Right lobe of liver (tissue), 6 donors: ENCODE data around the gene HS1BP3. TPM values are rescaled to one million over a fixed set of nuclear protein-coding genes. Genes with fewer than 3 reads are reported as not detected.
A peak's percentile ranks its signal among the peaks of the same experiment; 100 is the strongest.

Experiments
- ATAC-seq, 4 donors: fragments of 200-7000 bp; cut with Tn5 transposase; one replicate each; pipeline ENCODE4 v1.9.1; 2020; ENCODE audit warnings: mild to moderate bottlenecking in 4 of 4, moderate library complexity in 4 of 4
- DNase-seq, 3 donors: peaks; one replicate each; pipeline ENCODE4 v3.0.0-alpha.2; 2020
- H3K27ac ChIP-seq, 3 donors: fragments of 200-600 bp; one replicate each; pipeline ENCODE4 v1.8.0; 2022
- H3K27me3 ChIP-seq, 2 donors: fragments of 200-600 bp; one replicate each; pipeline ENCODE4 v1.8.0; 2022
- H3K36me3 ChIP-seq, 4 donors: fragments of 200-600 bp; sonication (generic) in 1 of 4; one replicate each; pipeline versions ENCODE4 v1.5.1 to v1.8.0; 2017 to 2022; ENCODE audit warnings: control low read depth in 1 of 4
- H3K4me1 ChIP-seq, 4 donors: fragments of 200-600 bp; sonication (generic) in 1 of 4; one replicate each; pipeline versions ENCODE4 v1.5.1 to v1.8.0; 2017 to 2022; ENCODE audit warnings: control low read depth in 1 of 4
- H3K4me3 ChIP-seq, 3 donors: fragments of 200-600 bp; one replicate each; pipeline ENCODE4 v1.8.0; 2022
- H3K9me3 ChIP-seq, 4 donors: fragments of 200-600 bp; sonication (generic) in 1 of 4; one replicate each; pipeline versions ENCODE4 v1.5.1 to v1.8.0; 2017 to 2022; ENCODE audit warnings: control low read depth in 1 of 4
- CTCF ChIP-seq, 4 donors: fragments of 200-600 bp in 3 of 4; fragments of 450-650 bp in 1 of 4; IDR thresholded peaks; one replicate each; pipeline versions ENCODE4 v1.5.1 to v1.8.0; 2016 to 2022; ENCODE audit warnings: antibody characterized with exemption in 4 of 4, mild to moderate bottlenecking in 2 of 4
- POLR2A ChIP-seq: fragments of 450-650 bp; IDR thresholded peaks from one replicate; pipeline ENCODE4 v1.6.1; 2017; ENCODE audit warnings: antibody characterized with exemption, mild to moderate bottlenecking
- WGBS: methylation state at CpG from one replicate; pipeline ENCODE4 v1.1.6; 2018; ENCODE audit warnings: low coverage, low lambda C conversion rate; ENCODE audit not compliant: insufficient coverage; ENCODE audit errors: missing lambda C conversion rate; 5-methylcytosine and 5-hydroxymethylcytosine counted together
- intact Hi-C, 2 donors: fragments of 100-400 bp; cut with DNase I; formaldehyde crosslinking; loops; one replicate each; pipeline versions ENCODE4 v1.11.2 to v1.14.1; 2022
- total RNA-seq, 6 experiments: library from RNA; depleted of rRNA in 2 of 6; stranded (reverse); fragments of >200 nt in 2 of 6; fragmentation: NEBNext Ultra II Directional in 3 of 6; extraction: Animal tissue kit (Norgen Biotek cat#: 25700) in 3 of 6; gene quantifications; one replicate each; pipeline versions ENCODE4 v1.1.0 to v1.2.4, GENCODE V29; 2016 to 2023
- donor health status: DM: no; HTN: yes; CAD: no.
- donor health status: DM: no; HTN: no; CAD: no.
- donor health status: DM: no; HTN: no; CAD: no.
- donor health status: DM: no; HTN: yes; CAD: no.
- donor health status: DM: no; HTN: yes; CAD: no.

Gene HS1BP3
- total RNA-seq, 6 experiments from 2014 or later = 17.5 to 34.7 (median 20.2) TPM

- no CpG with 5 or more reads among the region's 5 CpGs for WGBS
- DNase-seq (no peak), ATAC-seq (no peak)
- no peak overlapping the region for H3K4me3 ChIP-seq
- intact Hi-C loops = no loop called here
- H3K36me3 ChIP-seq = no peaks in the 10 kb centered on the region
- no peaks in the 10 kb centered on the region for H3K27me3 ChIP-seq
- no peaks in the 10 kb centered on the region for H3K9me3 ChIP-seq
- TF ChIP-seq POLR2A (no peak), CTCF (IDR thresholded peaks at IDR 0.05) (no peak)
- peak overlapping the region; percentile 1 to 47 (median 36) for H3K27ac ChIP-seq
- peaks cover 0 to 40% (median 16%) of the 10 kb centered on the region in 4 donors for H3K4me1 ChIP-seq
Measured at GRCh38 chr2:20575414-20575813, 75.5 kb downstream of the HS1BP3 start.

- Histone ChIP-seq H3K27ac (peak overlapping the region; percentile 1 to 47 (median 36)), H3K36me3 (no peaks in the 10 kb centered on the region), H3K4me1 (peaks cover 0 to 40% (median 16%) of the 10 kb centered on the region in 4 donors), H3K27me3 (no peaks in the 10 kb centered on the region), H3K4me3 (no peak overlapping the region), H3K9me3 (no peaks in the 10 kb centered on the region)
- DNase-seq (no peak), ATAC-seq (no peak)
- 93% methylated on average over 4 of the region's 6 CpGs for WGBS
- TF ChIP-seq CTCF (IDR thresholded peaks at IDR 0.05) (no peak), POLR2A (no peak)
- intact Hi-C loops = no loop called here
Measured at GRCh38 chr2:20574930-20575329, 76.0 kb downstream of the HS1BP3 start.

- 80% methylated on average over 1 of the region's 5 CpGs for WGBS
- intact Hi-C loops = no loop called here
- no peaks in the 10 kb centered on the region for H3K27me3 ChIP-seq
- H3K4me3 ChIP-seq = no peak overlapping the region
- TF ChIP-seq POLR2A (no peak), CTCF (IDR thresholded peaks at IDR 0.05) (no peak)
- DNase-seq (no peak), ATAC-seq (no peak)
- no peaks in the 10 kb centered on the region for H3K36me3 ChIP-seq
- H3K4me1 ChIP-seq = peaks cover 0 to 40% (median 16%) of the 10 kb centered on the region in 4 donors
- peak overlapping the region in 2 of 3 donors; percentile 36 to 47 for H3K27ac ChIP-seq
- H3K9me3 ChIP-seq = no peaks in the 10 kb centered on the region
Measured at GRCh38 chr2:20574423-20574911, 76.4 kb downstream of the HS1BP3 start.

- TF ChIP-seq POLR2A = no peak
- no peak for TF ChIP-seq CTCF (IDR thresholded peaks at IDR 0.05)
- Histone ChIP-seq H3K27me3 (no peaks in the 10 kb centered on the region), H3K4me3 (no peak overlapping the region), H3K4me1 (peaks cover 0 to 40% (median 17%) of the 10 kb centered on the region in 4 donors), H3K36me3 (no peaks in the 10 kb centered on the region), H3K9me3 (no peaks in the 10 kb centered on the region), H3K27ac (peak overlapping the region; percentile 47 to 62 (median 51))
- ATAC-seq = peak in 2 of 4 donors; percentile 11 to 35
- intact Hi-C loops = no loop called here
- WGBS = 68% methylated on average over 8 of the region's 10 CpGs
- no peak for DNase-seq
Measured at GRCh38 chr2:20573620-20574422, 77.1 kb downstream of the HS1BP3 start.
